Cardiac muscle cell (in vitro differentiated cells and primary cell): Measurements from ENCODE around the gene TRIM61. TPM values are rescaled to one million over a fixed set of nuclear protein-coding genes. Genes with fewer than 3 reads are reported as not detected.

Experiments used
- DNase-seq, 2 donors: peaks; one replicate each; pipeline versions ENCODE4 v3.0.0 to v3.0.0-alpha.2; 2010 to 2017; ENCODE audit warnings: low read depth in 1 of 2, low spot score in 1 of 2
- H3K27ac ChIP-seq: fragments of 200-600 bp; sonication (generic); 2 replicates; pipeline ENCODE4 v1.5.1; 2016
- H3K27me3 ChIP-seq: fragments of 200-600 bp; sonication (generic); 2 replicates; pipeline ENCODE4 v1.6.0; 2016; ENCODE audit warnings: control low read depth
- H3K36me3 ChIP-seq: fragments of 200-600 bp; sonication (generic); 2 replicates; pipeline ENCODE4 v1.5.1; 2016; ENCODE audit warnings: control low read depth
- H3K4me1 ChIP-seq: fragments of 200-600 bp; sonication (generic); 2 replicates; pipeline ENCODE4 v1.8.1; 2017; ENCODE audit warnings: low read depth, mild to moderate bottlenecking, mixed run types
- H3K4me3 ChIP-seq: fragments of 200-600 bp; sonication (generic); 2 replicates; pipeline ENCODE4 v1.5.1; 2016; ENCODE audit warnings: mild to moderate bottlenecking
- H3K9me3 ChIP-seq: fragments of 200-600 bp; sonication (generic); 2 replicates; pipeline ENCODE4 v1.5.1; 2017; ENCODE audit warnings: low read depth, mild to moderate bottlenecking, control low read depth
- CTCF ChIP-seq: IDR thresholded peaks from 2 replicates; pipeline ENCODE4 v1.5.1; 2012; ENCODE audit warnings: low read depth, mild to moderate bottlenecking, low read length
- polyA plus RNA-seq: library from polyadenylated mRNA; unstranded; fragments of >200 nt; fragmentation: Nextera tagmentation; extraction: Ambion mirVana; gene quantifications from 2 replicates; pipeline ENCODE4 v1.2.1, GENCODE V29; 2016
- total RNA-seq: library from RNA; depleted of rRNA; stranded (reverse); fragments of >200 nt; gene quantifications from 2 replicates; pipeline ENCODE4 v1.2.3, GENCODE V29; 2016

The TRIM61 gene
- total and polyA plus RNA-seq, 2 experiments from 2014 or later, result 1.4 to 1.9 TPM

DNA sequence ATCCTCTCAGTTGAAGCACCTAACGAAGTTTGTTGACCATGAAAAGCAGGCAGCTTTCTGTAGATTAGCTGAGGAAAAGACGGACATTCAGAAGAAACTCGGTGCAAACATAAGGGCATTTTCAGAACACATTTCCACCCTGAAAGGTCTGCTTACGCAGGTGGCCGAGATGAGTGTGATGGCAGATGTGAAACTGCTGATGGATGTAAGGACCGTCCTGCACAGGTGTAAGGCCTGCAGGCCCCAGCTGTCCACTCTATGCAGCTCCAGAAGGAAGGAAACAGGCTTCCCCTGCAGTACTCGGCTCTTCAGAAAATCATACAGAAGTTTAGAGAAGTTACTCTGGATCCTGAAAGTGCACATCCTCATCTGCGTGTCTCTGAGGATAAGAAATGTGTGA, 33.5 kb upstream of the TRIM61 start:
- Histone ChIP-seq H3K9me3 (no peaks in the 10 kb centered on the region), H3K36me3 (no peaks in the 10 kb centered on the region), H3K27me3 (no peaks in the 10 kb centered on the region), H3K4me3 (no peak overlapping the region), H3K4me1 (no peaks in the 10 kb centered on the region), H3K27ac (no peak overlapping the region)
- TF ChIP-seq CTCF, result no peak
- no peak for DNase-seq

GRCh38 chr4:165010487-165010886, 33.0 kb upstream of the TRIM61 start:
- Histone ChIP-seq H3K4me3 (no peak overlapping the region), H3K27ac (no peak overlapping the region), H3K36me3 (no peaks in the 10 kb centered on the region), H3K9me3 (no peaks in the 10 kb centered on the region), H3K4me1 (no peaks in the 10 kb centered on the region), H3K27me3 (no peaks in the 10 kb centered on the region)
- no peak for TF ChIP-seq CTCF
- no peak for DNase-seq

DNA sequence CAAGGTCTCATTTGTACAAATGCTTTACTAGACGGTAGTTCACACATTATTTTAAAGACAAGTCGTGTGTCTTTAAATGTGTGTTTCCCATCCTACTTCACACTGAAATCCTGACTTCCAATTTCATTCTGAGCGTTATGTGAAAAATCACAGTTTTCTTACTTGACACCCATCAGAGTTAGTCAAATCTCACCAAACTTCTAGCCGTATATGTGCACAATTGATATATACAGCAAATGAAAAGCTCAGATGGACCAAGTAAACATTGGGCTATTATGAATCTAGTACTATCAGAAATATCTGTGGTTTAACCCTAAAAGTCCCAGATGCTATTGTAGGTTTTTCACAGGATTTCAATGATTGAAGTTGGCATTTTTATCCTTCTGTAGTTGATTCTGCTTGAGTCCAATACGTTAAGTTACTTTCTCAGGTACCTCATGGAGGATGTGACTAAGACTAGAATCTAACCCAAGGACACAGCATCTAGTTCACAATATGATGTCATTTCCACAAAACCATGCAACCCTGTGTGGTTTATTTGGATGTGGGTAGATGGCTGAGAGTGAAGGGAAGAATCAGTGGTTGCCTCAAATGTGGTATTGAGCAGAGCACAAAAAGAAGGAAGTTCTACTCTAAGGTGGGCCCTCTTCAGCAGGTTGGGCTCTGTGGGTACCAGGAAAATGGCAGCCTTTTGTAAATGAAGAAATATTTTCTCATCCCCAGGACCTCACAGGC, 32.2 kb upstream of the TRIM61 start:
- no peak for TF ChIP-seq CTCF
- Histone ChIP-seq H3K27me3 (no peaks in the 10 kb centered on the region), H3K4me1 (no peaks in the 10 kb centered on the region), H3K4me3 (no peak overlapping the region), H3K9me3 (no peaks in the 10 kb centered on the region), H3K27ac (no peak overlapping the region), H3K36me3 (no peaks in the 10 kb centered on the region)
- no peak for DNase-seq

- Histone ChIP-seq H3K27ac (no peak overlapping the region), H3K9me3 (no peaks in the 10 kb centered on the region), H3K27me3 (no peaks in the 10 kb centered on the region), H3K36me3 (no peaks in the 10 kb centered on the region), H3K4me1 (no peaks in the 10 kb centered on the region), H3K4me3 (no peak overlapping the region)
- no peak for DNase-seq
- TF ChIP-seq CTCF, result no peak
Observed at GRCh38 chr4:165006886-165007285, 29.4 kb upstream of the TRIM61 start.

GRCh38 chr4:165006456-165006855, 29.0 kb upstream of the TRIM61 start:
- no peak for DNase-seq
- H3K27me3 ChIP-seq, result no peaks in the 10 kb centered on the region
- TF ChIP-seq CTCF, result no peak
- H3K4me3 ChIP-seq, result no peak overlapping the region
- no peaks in the 10 kb centered on the region for H3K9me3 ChIP-seq
- H3K36me3 ChIP-seq, result no peaks in the 10 kb centered on the region
- no peaks in the 10 kb centered on the region for H3K4me1 ChIP-seq
- no peak overlapping the region for H3K27ac ChIP-seq
